H9 (cell line): ENCODE data around the gene GALNT10. TPM values are rescaled to one million over a fixed set of nuclear protein-coding genes. Genes with fewer than 3 reads are reported as not detected.

Experiments
- DNase-seq: peaks from one replicate; pipeline ENCODE4 v3.0.0-alpha.2; 2017
- H2AFZ ChIP-seq: one replicate; pipeline ENCODE4 v1.6.1; 2013; ENCODE audit warnings: mild to moderate bottlenecking, low read length, control low read depth, moderate library complexity
- H2AK5ac ChIP-seq: 2 replicates; pipeline ENCODE4 v1.6.1; 2013; ENCODE audit warnings: low read length, control low read depth, mixed read lengths; ENCODE audit not compliant: insufficient read length
- H2BK120ac ChIP-seq: one replicate; pipeline ENCODE4 v1.6.1; 2013; ENCODE audit warnings: low read depth, mild to moderate bottlenecking, low read length, control low read depth, inconsistent platforms; ENCODE audit not compliant: poor library complexity, severe bottlenecking
- H2BK12ac ChIP-seq: 2 replicates; pipeline ENCODE4 v1.6.1; 2013; ENCODE audit warnings: low read length, control low read depth, mixed read lengths, low read depth; ENCODE audit not compliant: insufficient read length
- H2BK15ac ChIP-seq: 2 replicates; pipeline ENCODE4 v1.6.1; 2013; ENCODE audit warnings: low read depth, low read length, control low read depth
- H2BK20ac ChIP-seq: one replicate; pipeline ENCODE4 v1.6.1; 2013; ENCODE audit warnings: low read depth, mild to moderate bottlenecking, low read length, control low read depth, inconsistent platforms; ENCODE audit not compliant: poor library complexity, severe bottlenecking
- H2BK5ac ChIP-seq: 2 replicates; pipeline ENCODE4 v1.6.1; 2013; ENCODE audit warnings: low read length, control low read depth, mixed read lengths; ENCODE audit not compliant: insufficient read length
- H3K14ac ChIP-seq: 2 replicates; pipeline ENCODE4 v1.6.1; 2013; ENCODE audit warnings: low read length, control low read depth; ENCODE audit not compliant: insufficient read depth
- H3K18ac ChIP-seq: 2 replicates; pipeline ENCODE4 v1.6.1; 2013; ENCODE audit warnings: low read depth, mild to moderate bottlenecking, mixed read lengths, low read length, control low read depth; ENCODE audit not compliant: insufficient read length
- H3K23ac ChIP-seq: 2 replicates; pipeline ENCODE4 v1.6.1; 2013; ENCODE audit warnings: low read length, control low read depth, mixed read lengths, low read depth; ENCODE audit not compliant: insufficient read length
- H3K23me2 ChIP-seq: 2 replicates; pipeline ENCODE4 v1.6.1; 2013; ENCODE audit warnings: low read depth, mild to moderate bottlenecking, mixed read lengths, low read length, control low read depth; ENCODE audit not compliant: insufficient read length, poor library complexity, severe bottlenecking
- H3K27ac ChIP-seq: 2 replicates; pipeline ENCODE4 v1.5.1; 2013; ENCODE audit warnings: low read length, control low read depth, mixed read lengths, low read depth; ENCODE audit not compliant: insufficient read length
- H3K27me3 ChIP-seq: 2 replicates; pipeline ENCODE4 v1.6.1; 2013; ENCODE audit warnings: low read length, control low read depth, inconsistent platforms; ENCODE audit not compliant: insufficient read depth
- H3K4ac ChIP-seq: 2 replicates; pipeline ENCODE4 v1.6.1; 2013; ENCODE audit warnings: low read depth, mild to moderate bottlenecking, control low read depth, inconsistent platforms, low read length, moderate library complexity
- H3K4me1 ChIP-seq: 2 replicates; pipeline ENCODE4 v1.6.1; 2013; ENCODE audit warnings: low read length, control low read depth, inconsistent platforms; ENCODE audit not compliant: insufficient read depth
- H3K4me2 ChIP-seq: 2 replicates; pipeline ENCODE4 v1.6.1; 2013; ENCODE audit warnings: low read length, control low read depth, mixed read lengths; ENCODE audit not compliant: insufficient read length, insufficient read depth
- H3K56ac ChIP-seq: 2 replicates; pipeline ENCODE4 v1.6.1; 2013; ENCODE audit warnings: low read depth, mild to moderate bottlenecking, mixed read lengths, low read length, control low read depth; ENCODE audit not compliant: insufficient read length
- H3K79me1 ChIP-seq: 2 replicates; pipeline ENCODE4 v1.6.1; 2013; ENCODE audit warnings: low read depth, mild to moderate bottlenecking, moderate library complexity, low read length, control low read depth, inconsistent platforms; ENCODE audit not compliant: insufficient read depth, poor library complexity, severe bottlenecking
- H3K79me2 ChIP-seq: 2 replicates; pipeline ENCODE4 v1.6.1; 2013; ENCODE audit warnings: low read length, control low read depth, inconsistent platforms; ENCODE audit not compliant: insufficient read depth
- H3K9ac ChIP-seq: 2 replicates; pipeline ENCODE4 v1.6.1; 2013; ENCODE audit warnings: low read length, control low read depth, mixed read lengths; ENCODE audit not compliant: insufficient read length; ENCODE audit errors: extremely low read depth
- H3K9me3 ChIP-seq: one replicate; pipeline ENCODE4 v1.6.1; 2013; ENCODE audit warnings: low read depth, low read length, inconsistent platforms; ENCODE audit not compliant: control insufficient read depth
- H3T11ph ChIP-seq: one replicate; pipeline ENCODE4 v1.6.1; 2013; ENCODE audit warnings: mild to moderate bottlenecking, low read length, control low read depth, inconsistent platforms
- H4K20me1 ChIP-seq: one replicate; pipeline ENCODE4 v1.6.1; 2013; ENCODE audit not compliant: control insufficient read depth, insufficient read length, insufficient read depth
- H4K5ac ChIP-seq: 2 replicates; pipeline ENCODE4 v1.6.1; 2013; ENCODE audit warnings: low read depth, mild to moderate bottlenecking, mixed read lengths, low read length, control low read depth; ENCODE audit not compliant: insufficient read length
- H4K8ac ChIP-seq: replicated peaks from 2 replicates; pipeline ENCODE4 v1.6.1; 2013; ENCODE audit warnings: low read length, control low read depth, mixed read lengths, low read depth; ENCODE audit not compliant: insufficient read length
- H4K91ac ChIP-seq: 2 replicates; pipeline ENCODE4 v1.6.1; 2013; ENCODE audit warnings: low read depth, mild to moderate bottlenecking, moderate library complexity, mixed read lengths, low read length, control low read depth; ENCODE audit not compliant: insufficient read length
- H3K27ac Mint-ChIP-seq, 3 experiments: 2 replicates in 2 of 3; 3 replicates in 1 of 3; pipeline ENCODE4 v1.8.0; 2020 to 2021; ENCODE audit warnings: mixed read lengths in 3 of 3, mild to moderate bottlenecking in 1 of 3, moderate library complexity in 1 of 3
- H3K27me3 Mint-ChIP-seq: 2 replicates; pipeline ENCODE4 v1.8.0; 2021; ENCODE audit warnings: low read depth, mild to moderate bottlenecking, moderate library complexity, mixed read lengths
- H3K36me3 Mint-ChIP-seq, 3 experiments: 2 replicates in 2 of 3; 3 replicates in 1 of 3; pipeline ENCODE4 v1.8.0; 2020 to 2021; ENCODE audit warnings: low read depth in 3 of 3, mixed read lengths in 3 of 3; ENCODE audit not compliant: insufficient read depth in 1 of 3
- H3K4me1 Mint-ChIP-seq, 2 experiments: 2 replicates each; pipeline ENCODE4 v1.8.0; 2020; ENCODE audit warnings: mixed read lengths in 2 of 2
- H3K4me3 Mint-ChIP-seq, 2 experiments: 2 replicates in 1 of 2; 3 replicates in 1 of 2; pipeline ENCODE4 v1.8.0; 2020 to 2021; ENCODE audit warnings: mild to moderate bottlenecking in 2 of 2, mixed read lengths in 2 of 2, moderate library complexity in 1 of 2
- H3K9me3 Mint-ChIP-seq, 2 experiments: 2 replicates in 1 of 2; 3 replicates in 1 of 2; pipeline ENCODE4 v1.8.0; 2020; ENCODE audit warnings: mild to moderate bottlenecking in 2 of 2, mixed read lengths in 2 of 2, moderate library complexity in 1 of 2
- WGBS: extraction: QIAGEN DNeasy Blood & Tissue Kit; methylation state at CpG from one replicate; pipeline ENCODE4 v1.1.7; 2013; ENCODE audit warnings: missing lambda C conversion rate, low lambda C conversion rate, mixed read lengths; ENCODE audit not compliant: insufficient read length; ENCODE audit errors: extremely low coverage; 5-methylcytosine and 5-hydroxymethylcytosine counted together
- total RNA-seq: library from RNA; stranded (reverse); gene quantifications from 2 replicates; pipeline ENCODE4 v1.2.1, GENCODE V29; 2021
- TF ChIP-seq, protein P1 (sequence below): fragments of 200-600 bp; sonication (generic); conservative IDR thresholded peaks from 3 replicates; pipeline ENCODE4 v1.8.0; 2021; ENCODE audit warnings: antibody characterized with exemption, mild to moderate bottlenecking

The GALNT10 gene
- total RNA-seq, 1 experiment from 2014 or later: 15.4 TPM

GRCh38 chr5:154344461-154344860 lies 153.9 kb downstream of the GALNT10 start:
- no peak overlapping the region for H4K91ac ChIP-seq
- no peaks in the 10 kb centered on the region for H3K4me1 ChIP-seq
- H3K79me2 ChIP-seq: no peaks in the 10 kb centered on the region
- H2AK5ac ChIP-seq: no peak overlapping the region
- no peaks in the 10 kb centered on the region for H3K9me3 ChIP-seq
- no peaks in the 10 kb centered on the region for H3K27me3 Mint-ChIP-seq
- no peak overlapping the region for H3K23ac ChIP-seq
- H3K79me1 ChIP-seq: no peaks in the 10 kb centered on the region
- H2BK20ac ChIP-seq: no peak overlapping the region
- H2AFZ ChIP-seq: no peak overlapping the region
- no peak overlapping the region for H3K4ac ChIP-seq
- no peak overlapping the region for H3T11ph ChIP-seq
- H3K23me2 ChIP-seq: no peaks in the 10 kb centered on the region
- no peak overlapping the region for H3K27ac ChIP-seq
- H2BK5ac ChIP-seq: no peak overlapping the region
- H3K14ac ChIP-seq: no peak overlapping the region; the same call in 1 of the 2 replicates
- H3K56ac ChIP-seq: no peak overlapping the region
- no peak overlapping the region for H2BK120ac ChIP-seq
- H4K20me1 ChIP-seq: no peaks in the 10 kb centered on the region
- H3K27me3 ChIP-seq: no peaks in the 10 kb centered on the region
- TF ChIP-seq, protein P1, sequence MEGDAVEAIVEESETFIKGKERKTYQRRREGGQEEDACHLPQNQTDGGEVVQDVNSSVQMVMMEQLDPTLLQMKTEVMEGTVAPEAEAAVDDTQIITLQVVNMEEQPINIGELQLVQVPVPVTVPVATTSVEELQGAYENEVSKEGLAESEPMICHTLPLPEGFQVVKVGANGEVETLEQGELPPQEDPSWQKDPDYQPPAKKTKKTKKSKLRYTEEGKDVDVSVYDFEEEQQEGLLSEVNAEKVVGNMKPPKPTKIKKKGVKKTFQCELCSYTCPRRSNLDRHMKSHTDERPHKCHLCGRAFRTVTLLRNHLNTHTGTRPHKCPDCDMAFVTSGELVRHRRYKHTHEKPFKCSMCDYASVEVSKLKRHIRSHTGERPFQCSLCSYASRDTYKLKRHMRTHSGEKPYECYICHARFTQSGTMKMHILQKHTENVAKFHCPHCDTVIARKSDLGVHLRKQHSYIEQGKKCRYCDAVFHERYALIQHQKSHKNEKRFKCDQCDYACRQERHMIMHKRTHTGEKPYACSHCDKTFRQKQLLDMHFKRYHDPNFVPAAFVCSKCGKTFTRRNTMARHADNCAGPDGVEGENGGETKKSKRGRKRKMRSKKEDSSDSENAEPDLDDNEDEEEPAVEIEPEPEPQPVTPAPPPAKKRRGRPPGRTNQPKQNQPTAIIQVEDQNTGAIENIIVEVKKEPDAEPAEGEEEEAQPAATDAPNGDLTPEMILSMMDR: no peak
- peaks cover 0 to 2% of the 10 kb centered on the region in 2 experiments; a peak in 1 of 4 replicates for H3K4me1 Mint-ChIP-seq
- no peak overlapping the region for H3K4me3 Mint-ChIP-seq
- no CpG with 5 or more reads among the region's 5 CpGs for WGBS
- H3K27ac Mint-ChIP-seq: no peak overlapping the region
- H3K36me3 Mint-ChIP-seq: no peaks in the 10 kb centered on the region
- H3K9me3 Mint-ChIP-seq: no peaks in the 10 kb centered on the region
- H2BK12ac ChIP-seq: no peak overlapping the region
- no peak overlapping the region for H2BK15ac ChIP-seq
- no peak for DNase-seq
- no peak overlapping the region for H3K18ac ChIP-seq
- no peak overlapping the region for H3K9ac ChIP-seq
- no peak overlapping the region for H4K5ac ChIP-seq
- H4K8ac ChIP-seq: no peak overlapping the region
- H3K4me2 ChIP-seq: no peak overlapping the region
